Measurements from ENCODE around the gene FAM229B. TPM values are rescaled to one million over a fixed set of nuclear protein-coding genes. Genes with fewer than 3 reads are reported as not detected.
"Not testable (repeated sequence)": the region's sequence is repeated elsewhere in the genome, so short reads cannot be mapped to it uniquely, and the experiment has no call there.

FAM229B gene
- total RNA-seq, 1 donor from 2014 or later: 69.5 TPM

DNA sequence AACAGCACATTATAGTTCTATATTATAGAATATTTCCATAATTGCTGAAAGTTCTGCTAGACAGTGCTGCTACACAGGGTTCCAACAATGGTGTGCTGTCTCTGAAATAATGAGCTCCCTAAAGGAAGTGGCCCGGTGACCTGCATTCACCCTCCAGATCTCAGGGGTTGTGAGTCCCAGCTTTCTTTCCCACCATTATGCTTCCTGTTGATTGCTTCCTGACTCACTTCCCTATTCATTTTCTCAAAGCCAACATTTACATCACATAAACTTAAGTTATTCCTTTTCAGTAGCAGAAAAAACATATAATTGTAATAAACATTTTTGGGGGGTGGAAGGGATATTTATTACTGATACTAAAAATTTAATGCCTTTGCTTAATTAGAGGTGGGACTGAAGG is 46.4 kb upstream of the FAM229B start:
- Histone ChIP-seq H3K9me3 (replicated peaks) (no peaks in the 10 kb centered on the region), H3K36me3 (no peaks in the 10 kb centered on the region), H3K27ac (replicated peaks) (no peak overlapping the region), H3K4me1 (peaks cover 14% of the 10 kb centered on the region), H3K27me3 (ENCODE audit: low read depth) (no peaks in the 10 kb centered on the region), H3K4me3 (no peak overlapping the region)
- TF ChIP-seq CTCF (IDR thresholded peaks at IDR 0.05; ENCODE audit: borderline replicate concordance): no peak
- DNase-seq: no peak
- intact Hi-C loops (cut with micrococcal nuclease): no loop called here

DNA sequence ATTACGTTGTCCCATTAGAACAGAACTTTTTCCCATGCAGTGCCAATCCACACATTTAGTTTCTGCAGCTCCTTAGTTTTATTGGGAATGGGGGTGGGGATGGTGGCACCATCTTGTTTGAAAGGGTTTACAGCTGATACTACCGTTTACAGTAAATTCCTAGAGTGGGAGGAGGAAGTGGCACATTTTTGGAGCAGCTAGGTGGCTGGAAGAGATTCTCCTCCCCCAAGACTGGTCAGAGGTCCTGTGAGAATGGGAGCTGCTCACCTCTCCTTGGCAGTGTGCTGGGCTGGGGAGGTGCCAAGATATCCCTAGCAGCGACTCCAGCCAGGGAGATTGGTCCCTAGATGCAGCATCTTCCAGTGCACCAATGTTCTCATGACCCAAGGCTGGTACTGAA is 45.9 kb upstream of the FAM229B start:
- Histone ChIP-seq H3K27me3 (ENCODE audit: low read depth) (no peaks in the 10 kb centered on the region), H3K4me1 (peaks cover 14% of the 10 kb centered on the region), H3K9me3 (replicated peaks) (no peaks in the 10 kb centered on the region), H3K27ac (replicated peaks) (no peak overlapping the region), H3K4me3 (no peak overlapping the region), H3K36me3 (no peaks in the 10 kb centered on the region)
- intact Hi-C loops (cut with micrococcal nuclease): no loop called here
- no peak for DNase-seq
- TF ChIP-seq CTCF (IDR thresholded peaks at IDR 0.05; ENCODE audit: borderline replicate concordance): no peak

GRCh38 chr6:112043032-112044007 is 44.1 kb upstream of the FAM229B start:
- Histone ChIP-seq H3K36me3 (no peaks in the 10 kb centered on the region), H3K27me3 (ENCODE audit: low read depth) (no peaks in the 10 kb centered on the region), H3K4me3 (peak overlapping the region; percentile 70), H3K4me1 (peaks cover 6% of the 10 kb centered on the region), H3K27ac (replicated peaks) (peak overlapping the region; percentile 71), H3K9me3 (replicated peaks) (no peaks in the 10 kb centered on the region)
- peak; percentile 92 for TF ChIP-seq CTCF (IDR thresholded peaks at IDR 0.05; ENCODE audit: borderline replicate concordance)
- intact Hi-C loops (cut with micrococcal nuclease): loop anchor here (2.0 kb wide), 1 partner anchor 333 kb away; no protein-coding TSS in a partner anchor
- DNase-seq: peak; percentile 86

- no peak overlapping the region for H3K27ac ChIP-seq (replicated peaks)
These were observed 43.2 kb upstream of the FAM229B start for GRCh38 chr6:112044196-112044595.

GRCh38 chr6:112044856-112045255 is 42.5 kb upstream of the FAM229B start:
- Histone ChIP-seq H3K9me3 (replicated peaks) (no peaks in the 10 kb centered on the region), H3K27ac (replicated peaks) (no peak overlapping the region), H3K36me3 (no peaks in the 10 kb centered on the region), H3K27me3 (ENCODE audit: low read depth) (no peaks in the 10 kb centered on the region), H3K4me1 (peaks cover 4% of the 10 kb centered on the region), H3K4me3 (no peak overlapping the region)
- no peak for DNase-seq
- intact Hi-C loops (cut with micrococcal nuclease): no loop called here
- no peak for TF ChIP-seq CTCF (IDR thresholded peaks at IDR 0.05; ENCODE audit: borderline replicate concordance)

More at GRCh38 chr6:112044196-112044595, 43.2 kb upstream of the FAM229B start:
- no peak for TF ChIP-seq CTCF (IDR thresholded peaks at IDR 0.05; ENCODE audit: borderline replicate concordance)
- Histone ChIP-seq H3K4me3 (no peak overlapping the region), H3K4me1 (peaks cover 4% of the 10 kb centered on the region), H3K27me3 (ENCODE audit: low read depth) (no peaks in the 10 kb centered on the region), H3K36me3 (no peaks in the 10 kb centered on the region), H3K9me3 (replicated peaks) (no peaks in the 10 kb centered on the region)
- intact Hi-C loops (cut with micrococcal nuclease): no loop called here
- no peak for DNase-seq

GRCh38 chr6:112047523-112047922 is 39.9 kb upstream of the FAM229B start:
- H3K36me3 ChIP-seq; H3K27ac ChIP-seq (replicated peaks); intact Hi-C loops (cut with micrococcal nuclease); H3K27me3 ChIP-seq (ENCODE audit: low read depth); DNase-seq; H3K4me1 ChIP-seq; H3K4me3 ChIP-seq; H3K9me3 ChIP-seq (replicated peaks): not testable (repeated sequence)
